Prostate gland (tissue), 2 donors: ENCODE data around the gene MICALL2. TPM values are rescaled to one million over a fixed set of nuclear protein-coding genes. Genes with fewer than 3 reads are reported as not detected.

Source experiments
- DNase-seq: peaks from one replicate; pipeline ENCODE4 v3.0.0-alpha.2; 2019; ENCODE audit warnings: low spot score
- H3K27ac ChIP-seq, 2 donors: fragments of 200-600 bp; sonication (generic); 2 replicates each; pipeline ENCODE4 v1.5.1; 2017 to 2019
- H3K27me3 ChIP-seq: fragments of 200-600 bp; sonication (generic); replicated peaks from 2 replicates; pipeline ENCODE4 v1.5.1; 2019; ENCODE audit not compliant: insufficient read depth
- H3K36me3 ChIP-seq, 2 donors: fragments of 200-600 bp; sonication (generic); 1 replicate in 1 of 2; 2 replicates in 1 of 2; pipeline versions ENCODE4 v1.5.1 to v1.8.1; 2017 to 2019
- H3K4me1 ChIP-seq: fragments of 200-600 bp; sonication (generic); replicated peaks from 2 replicates; pipeline ENCODE4 v1.5.1; 2019
- H3K4me3 ChIP-seq, 2 donors: fragments of 200-600 bp; sonication (generic); 2 replicates each; pipeline ENCODE4 v1.5.1; 2017 to 2019
- H3K9me3 ChIP-seq: fragments of 200-600 bp; sonication (generic); 2 replicates; pipeline ENCODE4 v1.5.1; 2017
- POLR2A ChIP-seq: fragments of 450-650 bp; IDR thresholded peaks from one replicate; pipeline ENCODE4 v1.6.1; 2016; ENCODE audit warnings: antibody characterized with exemption, mild to moderate bottlenecking
- POLR2AphosphoS5 ChIP-seq: sonication (generic); formaldehyde crosslinking; IDR thresholded peaks from one replicate; pipeline ENCODE4 v1.6.1; 2017; ENCODE audit warnings: antibody characterized with exemption
- WGBS: methylation state at CpG from one replicate; pipeline ENCODE4 v1.1.5; 2018; 5-methylcytosine and 5-hydroxymethylcytosine counted together
- intact Hi-C: fragments of 100-400 bp; cut with DNase I; formaldehyde crosslinking; loops from one replicate; pipeline ENCODE4 v1.14.2; 2022
- total RNA-seq, 2 donors: library from RNA; depleted of rRNA; stranded (reverse); fragments of >200 nt; gene quantifications; one replicate each; pipeline ENCODE4 v1.1.0, GENCODE V29; 2016
- TF ChIP-seq, protein P1 (sequence below), 4 experiments: fragments of 200-600 bp in 2 of 4; fragments of 450-650 bp in 2 of 4; sonication (generic) in 2 of 4; IDR thresholded peaks; 1 replicate in 3 of 4; 2 replicates in 1 of 4; pipeline ENCODE4 v1.5.1; 2016 to 2019; ENCODE audit warnings: antibody characterized with exemption in 4 of 4, mild to moderate bottlenecking in 2 of 4, moderate library complexity in 2 of 4

Gene MICALL2
- total RNA-seq, 2 donors from 2014 or later = 31.1 to 42.0 TPM

DNA sequence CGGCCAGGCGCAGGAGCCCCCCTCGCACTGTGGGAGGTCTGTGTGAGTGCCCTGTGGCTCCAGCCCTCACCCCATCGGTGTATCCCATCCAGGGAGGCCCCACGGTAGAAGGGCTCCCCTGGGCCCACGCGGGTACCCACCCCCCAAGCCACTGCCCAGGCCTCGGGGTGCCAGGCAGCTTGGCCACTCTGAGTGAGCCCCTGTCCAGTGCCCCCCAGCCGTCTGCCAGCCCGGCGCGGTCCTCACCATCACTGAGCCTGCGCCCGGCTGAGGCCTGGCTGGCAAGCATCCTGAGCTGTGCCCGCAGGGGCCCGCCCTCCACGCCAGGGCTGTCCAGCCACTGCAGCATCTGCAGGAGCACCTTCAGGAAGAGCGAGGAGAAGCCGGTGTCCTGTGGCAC, 19.2 kb upstream of the MICALL2 start:
- H3K9me3 ChIP-seq = no peaks in the 10 kb centered on the region
- intact Hi-C loops = loop anchor here (10.0 kb wide), 1 partner anchor 284 kb away; no protein-coding TSS in a partner anchor

DNA sequence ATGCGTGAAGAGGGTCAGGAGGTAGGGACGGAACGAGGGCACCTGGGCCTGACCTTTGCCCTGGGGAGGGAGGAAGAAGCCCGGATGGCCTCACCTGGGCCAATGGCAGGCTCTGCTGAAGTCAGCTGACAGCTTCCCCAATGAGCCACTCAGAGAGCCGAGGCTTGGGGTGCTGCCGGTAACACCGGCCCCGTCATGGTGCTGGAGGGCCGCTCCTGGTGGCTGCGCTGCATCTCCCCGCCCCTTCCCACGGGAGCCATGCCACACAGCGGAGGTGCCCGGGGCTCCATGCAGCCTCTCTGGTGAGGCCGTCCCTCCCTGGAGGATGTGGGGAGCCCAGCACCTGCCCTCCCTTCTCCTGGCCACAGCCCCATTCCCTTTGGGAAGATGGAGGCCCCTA, 17.6 kb upstream of the MICALL2 start:
- peaks cover 15 to 18% of the 10 kb centered on the region in 2 donors for H3K36me3 ChIP-seq
- H3K27ac ChIP-seq = no peak overlapping the region
- no peaks in the 10 kb centered on the region for H3K27me3 ChIP-seq
- no peaks in the 10 kb centered on the region for H3K9me3 ChIP-seq
- no peak for TF ChIP-seq POLR2A
- no peak for TF ChIP-seq POLR2AphosphoS5
- TF ChIP-seq, protein P1, sequence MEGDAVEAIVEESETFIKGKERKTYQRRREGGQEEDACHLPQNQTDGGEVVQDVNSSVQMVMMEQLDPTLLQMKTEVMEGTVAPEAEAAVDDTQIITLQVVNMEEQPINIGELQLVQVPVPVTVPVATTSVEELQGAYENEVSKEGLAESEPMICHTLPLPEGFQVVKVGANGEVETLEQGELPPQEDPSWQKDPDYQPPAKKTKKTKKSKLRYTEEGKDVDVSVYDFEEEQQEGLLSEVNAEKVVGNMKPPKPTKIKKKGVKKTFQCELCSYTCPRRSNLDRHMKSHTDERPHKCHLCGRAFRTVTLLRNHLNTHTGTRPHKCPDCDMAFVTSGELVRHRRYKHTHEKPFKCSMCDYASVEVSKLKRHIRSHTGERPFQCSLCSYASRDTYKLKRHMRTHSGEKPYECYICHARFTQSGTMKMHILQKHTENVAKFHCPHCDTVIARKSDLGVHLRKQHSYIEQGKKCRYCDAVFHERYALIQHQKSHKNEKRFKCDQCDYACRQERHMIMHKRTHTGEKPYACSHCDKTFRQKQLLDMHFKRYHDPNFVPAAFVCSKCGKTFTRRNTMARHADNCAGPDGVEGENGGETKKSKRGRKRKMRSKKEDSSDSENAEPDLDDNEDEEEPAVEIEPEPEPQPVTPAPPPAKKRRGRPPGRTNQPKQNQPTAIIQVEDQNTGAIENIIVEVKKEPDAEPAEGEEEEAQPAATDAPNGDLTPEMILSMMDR (IDR thresholded peaks at IDR 0.05) = no peak
- no peak for DNase-seq
- intact Hi-C loops = loop anchor here (10.0 kb wide), 1 partner anchor 282 kb away; no protein-coding TSS in a partner anchor
- 88% methylated on average over 15 of the region's 15 CpGs for WGBS
- no peak overlapping the region for H3K4me3 ChIP-seq
- no peaks in the 10 kb centered on the region for H3K4me1 ChIP-seq

More for the DNA sequence above, 19.2 kb upstream of the MICALL2 start:
- no peak for DNase-seq
- Histone ChIP-seq H3K27me3 (no peaks in the 10 kb centered on the region), H3K27ac (no peak overlapping the region), H3K4me3 (no peak overlapping the region), H3K4me1 (no peaks in the 10 kb centered on the region), H3K36me3 (peaks cover 6 to 9% of the 10 kb centered on the region in 2 donors)
- TF ChIP-seq POLR2AphosphoS5 = no peak
- TF ChIP-seq, protein P1 (IDR thresholded peaks at IDR 0.05) = no peak
- no peak for TF ChIP-seq POLR2A
- WGBS = 97% methylated on average over 18 of the region's 19 CpGs

DNA sequence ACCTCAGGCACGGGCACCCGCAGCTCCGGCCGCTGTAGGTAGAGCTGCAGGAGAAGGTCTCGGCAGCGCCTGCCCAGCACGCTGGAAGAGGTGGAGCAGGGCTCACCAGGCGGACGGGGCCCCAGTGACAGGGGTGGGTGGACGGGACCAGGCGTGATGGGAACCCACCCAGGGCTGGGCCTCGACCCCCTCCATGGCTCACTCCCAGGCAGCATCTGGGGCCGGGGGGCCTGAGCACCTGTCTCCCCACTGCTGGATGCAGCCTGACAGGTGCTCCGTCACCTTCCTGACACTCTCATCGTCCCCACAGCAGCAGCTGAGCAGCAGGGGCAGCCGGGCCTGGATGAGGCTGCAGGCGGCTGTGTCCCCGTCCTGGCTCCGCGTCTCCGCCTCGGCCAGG, 16.7 kb upstream of the MICALL2 start:
- H3K36me3 ChIP-seq = peaks cover 15 to 24% of the 10 kb centered on the region in 2 donors
- intact Hi-C loops = loop anchor here (10.0 kb wide), 1 partner anchor 281 kb away; no protein-coding TSS in a partner anchor

DNA sequence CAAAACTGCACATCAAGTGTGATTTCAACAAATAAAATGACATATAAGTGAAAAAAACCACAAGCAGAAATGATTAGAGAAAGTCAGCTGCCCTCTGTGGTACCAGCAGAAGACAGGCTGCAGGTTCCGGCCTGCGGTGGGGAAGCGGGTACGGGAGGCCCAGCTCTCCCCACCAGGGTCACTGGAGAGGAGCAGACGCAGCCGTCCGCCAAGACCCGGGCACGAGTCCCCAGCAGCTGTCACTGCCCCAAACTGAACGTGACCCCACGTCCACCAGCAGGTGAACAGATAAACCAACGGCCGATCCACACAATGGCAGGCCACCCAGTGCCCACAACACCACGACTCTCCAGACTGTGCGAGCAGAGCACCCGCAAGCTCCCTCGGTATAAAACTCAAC, 16.1 kb upstream of the MICALL2 start:
- WGBS = 91% methylated on average over 11 of the region's 17 CpGs
- Histone ChIP-seq H3K27ac (no peak overlapping the region), H3K27me3 (no peaks in the 10 kb centered on the region), H3K36me3 (peaks cover 15 to 29% of the 10 kb centered on the region in 2 donors), H3K9me3 (no peaks in the 10 kb centered on the region), H3K4me3 (no peak overlapping the region), H3K4me1 (no peaks in the 10 kb centered on the region)
- DNase-seq = no peak
- TF ChIP-seq, protein P1 (IDR thresholded peaks at IDR 0.05) = no peak
- TF ChIP-seq POLR2AphosphoS5 (no peak), POLR2A (no peak)
- intact Hi-C loops = loop anchor here (10.0 kb wide), 1 partner anchor 281 kb away; no protein-coding TSS in a partner anchor

More for the DNA sequence above, 16.7 kb upstream of the MICALL2 start:
- H3K9me3 ChIP-seq = no peaks in the 10 kb centered on the region
- DNase-seq = no peak
- TF ChIP-seq POLR2A (no peak), POLR2AphosphoS5 (no peak)
- H3K27ac ChIP-seq = no peak overlapping the region
- H3K4me3 ChIP-seq = no peak overlapping the region
- no peaks in the 10 kb centered on the region for H3K27me3 ChIP-seq
- no peaks in the 10 kb centered on the region for H3K4me1 ChIP-seq
- WGBS = 96% methylated on average over 22 of the region's 22 CpGs

DNA sequence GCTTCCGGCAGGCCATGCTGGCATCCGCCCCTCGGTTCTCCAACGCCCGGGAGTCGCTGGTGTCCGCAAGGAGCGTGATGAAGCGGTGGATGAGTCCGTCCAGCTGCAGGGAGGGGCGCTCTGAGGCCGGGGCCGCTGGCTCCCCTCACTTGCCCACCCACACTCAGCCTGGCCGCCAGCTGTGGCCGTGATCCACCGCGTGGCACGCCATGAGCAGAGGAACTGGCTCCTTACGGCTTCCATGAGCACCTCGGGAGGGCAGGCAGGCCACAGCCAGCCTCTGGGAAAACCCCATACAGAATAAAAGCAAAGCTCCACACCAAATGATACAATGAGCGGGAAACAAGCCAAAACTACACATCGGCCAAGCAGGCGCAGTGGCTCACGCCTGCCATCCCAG, 15.5 kb upstream of the MICALL2 start:
- no peak overlapping the region for H3K27ac ChIP-seq
- no peak for TF ChIP-seq POLR2AphosphoS5
- no peak for TF ChIP-seq POLR2A
- TF ChIP-seq, protein P1 (IDR thresholded peaks at IDR 0.05) = no peak
- H3K4me1 ChIP-seq = no peaks in the 10 kb centered on the region
- H3K4me3 ChIP-seq = no peak overlapping the region
- no peaks in the 10 kb centered on the region for H3K27me3 ChIP-seq
- peaks cover 15 to 33% of the 10 kb centered on the region in 2 donors for H3K36me3 ChIP-seq
- DNase-seq = no peak
- 56% methylated on average over 18 of the region's 24 CpGs for WGBS
- intact Hi-C loops = loop anchor here (5.0 to 10.0 kb wide), 2 partner anchors 247 to 280 kb away; no protein-coding TSS in a partner anchor
- no peaks in the 10 kb centered on the region for H3K9me3 ChIP-seq
